HEK293 (cell line): ENCODE measurements around the gene COL4A3.

Experiments used
- CTCF ChIA-PET: fragments of 350-600 bp; formaldehyde crosslinking; extraction: SDS; loops from one replicate; lab custom pipeline; 2021; ENCODE audit warnings: antibody characterized with exemption; lab: Yijun Ruan, JAX
- POLR2A ChIA-PET: fragments of 300-600 bp; formaldehyde crosslinking; extraction: SDS; loops from one replicate; lab custom pipeline; 2020; ENCODE audit warnings: antibody characterized with exemption, inconsistent platforms; lab: Yijun Ruan, JAX
- H3K27ac ChIP-seq: fragments of 200-500 bp; sonication (Bioruptor generic); 2 replicates; pipeline ENCODE4 v1.5.1; 2014; ENCODE audit warnings: low read depth, low read length, control low read depth, inconsistent platforms; ENCODE audit errors: extremely low read depth
- H3K36me3 ChIP-seq, 2 experiments: fragments of 200-500 bp in 1 of 2; sonication (Bioruptor generic) in 1 of 2; 1 replicate in 1 of 2; 2 replicates in 1 of 2; pipeline ENCODE4 v1.5.1; 2014 to 2017; ENCODE audit warnings: inconsistent platforms in 2 of 2, low read length in 2 of 2; ENCODE audit not compliant: control insufficient read depth in 2 of 2, insufficient read depth in 1 of 2
- H3K4me1 ChIP-seq: fragments of 200-500 bp; sonication (Bioruptor generic); 2 replicates; pipeline ENCODE4 v1.5.1; 2014; ENCODE audit warnings: mild to moderate bottlenecking, low read length, inconsistent platforms; ENCODE audit not compliant: control insufficient read depth, insufficient read depth
- H3K4me3 ChIP-seq: 2 replicates; pipeline ENCODE4 v1.5.1; 2011; ENCODE audit warnings: low read depth, mild to moderate bottlenecking, control low read depth, low read length, moderate library complexity
- H3K9me3 ChIP-seq: fragments of 200-500 bp; sonication (Bioruptor generic); 2 replicates; pipeline ENCODE4 v1.5.1; 2014; ENCODE audit warnings: low read depth, low read length, inconsistent platforms; ENCODE audit not compliant: control insufficient read depth, insufficient read depth
- GFI1B ChIP-seq: fragments of 450-650 bp; formaldehyde crosslinking; IDR thresholded peaks from 2 replicates; pipeline ENCODE4 v1.5.1; 2016; ENCODE audit warnings: missing biosample characterization, missing genetic modification characterization
- HOXD13 ChIP-seq: sonication (generic); formaldehyde crosslinking; IDR thresholded peaks from 2 replicates; pipeline ENCODE4 v1.8.0; 2022; ENCODE audit warnings: missing genetic modification reagents, borderline replicate concordance
- KLF17 ChIP-seq: fragments of 450-650 bp; formaldehyde crosslinking; IDR thresholded peaks from 2 replicates; pipeline ENCODE4 v1.5.1; 2016; ENCODE audit warnings: missing biosample characterization, missing genetic modification characterization
- SCRT2 ChIP-seq: fragments of 450-650 bp; formaldehyde crosslinking; IDR thresholded peaks from 2 replicates; pipeline ENCODE4 v1.5.1; 2016; ENCODE audit warnings: missing biosample characterization, missing genetic modification characterization
- ZFP69B ChIP-seq: fragments of 450-650 bp; formaldehyde crosslinking; IDR thresholded peaks from 2 replicates; pipeline ENCODE4 v1.5.1; 2016; ENCODE audit warnings: missing biosample characterization, missing genetic modification characterization
- ZNF155 ChIP-seq: fragments of 450-650 bp; formaldehyde crosslinking; IDR thresholded peaks from 2 replicates; pipeline ENCODE4 v1.5.1; 2016; ENCODE audit warnings: missing biosample characterization, missing genetic modification characterization
- ZNF26 ChIP-seq: fragments of 450-650 bp; formaldehyde crosslinking; IDR thresholded peaks from 2 replicates; pipeline ENCODE4 v1.5.1; 2016; ENCODE audit warnings: missing biosample characterization, missing genetic modification characterization
- ZNF341 ChIP-seq: fragments of 450-650 bp; formaldehyde crosslinking; IDR thresholded peaks from 2 replicates; pipeline ENCODE4; 2016; ENCODE audit warnings: low read depth, missing biosample characterization, missing genetic modification characterization
- ZNF398 ChIP-seq: fragments of 450-650 bp; formaldehyde crosslinking; IDR thresholded peaks from 2 replicates; pipeline ENCODE4 v1.5.1; 2017; ENCODE audit warnings: missing biosample characterization, missing genetic modification characterization
- ZNF513 ChIP-seq: fragments of 450-650 bp; IDR thresholded peaks from 2 replicates; pipeline ENCODE4 v1.5.1; 2018; ENCODE audit warnings: missing biosample characterization, missing genetic modification characterization
- ZNF558 ChIP-seq: fragments of 450-650 bp; formaldehyde crosslinking; IDR thresholded peaks from 2 replicates; pipeline ENCODE4 v1.5.1; 2016; ENCODE audit warnings: missing biosample characterization, missing genetic modification characterization
- ZNF621 ChIP-seq: fragments of 450-650 bp; formaldehyde crosslinking; IDR thresholded peaks from 2 replicates; pipeline ENCODE4 v1.5.1; 2017; ENCODE audit warnings: missing biosample characterization, missing genetic modification characterization
- ZNF623 ChIP-seq: fragments of 450-650 bp; formaldehyde crosslinking; IDR thresholded peaks from 2 replicates; pipeline ENCODE4 v1.5.1; 2016; ENCODE audit warnings: missing biosample characterization, missing genetic modification characterization
- ZNF677 ChIP-seq: fragments of 450-650 bp; IDR thresholded peaks from 2 replicates; pipeline ENCODE4 v1.5.0; 2018; ENCODE audit warnings: missing biosample characterization, mild to moderate bottlenecking, missing genetic modification characterization, moderate library complexity
- ZNF76 ChIP-seq: fragments of 450-650 bp; formaldehyde crosslinking; IDR thresholded peaks from 2 replicates; pipeline ENCODE4; 2016; ENCODE audit warnings: low read depth, missing biosample characterization, missing genetic modification characterization, borderline replicate concordance

Gene COL4A3

DNA sequence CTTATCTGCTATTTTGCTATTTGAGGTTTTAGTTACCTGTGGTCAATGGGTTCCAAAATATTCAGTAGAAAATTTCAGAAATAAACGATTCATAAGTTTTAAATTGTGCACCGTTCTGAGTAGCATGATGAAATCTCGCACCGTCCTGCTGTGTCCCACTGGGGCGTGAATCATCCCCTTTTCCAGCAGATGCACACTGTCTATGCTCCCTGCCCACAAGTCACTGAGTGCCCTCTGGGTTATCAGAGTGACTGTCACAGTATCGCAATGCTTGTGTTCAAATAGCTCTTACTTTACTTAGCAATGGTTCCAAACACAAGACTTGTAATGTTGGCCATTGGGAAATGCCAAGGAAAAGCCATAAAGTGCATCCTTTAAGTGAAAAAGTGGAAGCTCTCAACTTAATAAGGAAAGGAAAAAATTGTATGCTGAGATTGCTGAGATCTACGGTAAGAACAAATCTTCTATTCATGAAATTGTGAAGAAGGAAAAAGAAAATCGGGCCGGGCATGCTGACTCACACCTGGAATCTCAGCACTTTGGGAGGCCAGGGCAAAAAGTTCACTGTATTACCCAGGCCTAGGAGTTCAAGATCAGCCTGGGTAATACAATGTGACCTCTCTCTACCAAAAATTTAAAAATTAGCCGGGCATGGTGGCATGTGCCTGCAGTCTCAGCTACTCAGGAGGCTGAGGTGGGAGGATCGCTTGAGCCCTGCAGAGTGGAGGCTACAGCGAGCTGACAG, 13.3 kb downstream of the COL4A3 start (continued):
- TF ChIP-seq ZNF26 (tag by site-specific recombination) (no peak), ZNF623 (tag by site-specific recombination) (no peak), ZNF341 (no peak), ZNF558 (tag by site-specific recombination) (no peak), ZFP69B (tag by site-specific recombination) (no peak), ZNF677 (tag by site-specific recombination) (no peak)

- CTCF ChIA-PET, result no interaction called here
- POLR2A ChIA-PET, result no interaction called here
- Histone ChIP-seq H3K27ac (no peak overlapping the region), H3K36me3 (no peaks in the 10 kb centered on the region; a peak in 1 of 3 replicates), H3K9me3 (no peaks in the 10 kb centered on the region), H3K4me1 (no peaks in the 10 kb centered on the region), H3K4me3 (no peak overlapping the region)
- no peak for TF ChIP-seq KLF17 (tag by site-specific recombination)
- no peak for TF ChIP-seq ZNF398 (tag by site-specific recombination)
- no peak for TF ChIP-seq ZNF76 (tag by site-specific recombination)
- TF ChIP-seq ZNF155, result no peak
- no peak for TF ChIP-seq ZNF621 (tag by site-specific recombination)
- TF ChIP-seq SCRT2, result peak; percentile 31; the same call in 1 of the 2 replicates
- no peak for TF ChIP-seq HOXD13
- TF ChIP-seq GFI1B, result no peak
These were observed 15.7 kb downstream of the COL4A3 start for GRCh38 chr2:227179988-227180685.

- no peak overlapping the region for H3K4me3 ChIP-seq
- TF ChIP-seq ZNF513 (tag by site-specific recombination) (no peak), SCRT2 (no peak)
- POLR2A ChIA-PET, result no interaction called here
- no peaks in the 10 kb centered on the region; a peak in 1 of 3 replicates for H3K36me3 ChIP-seq
- no peaks in the 10 kb centered on the region for H3K4me1 ChIP-seq
- no peak overlapping the region for H3K27ac ChIP-seq
- H3K9me3 ChIP-seq, result no peaks in the 10 kb centered on the region
- CTCF ChIA-PET, result no interaction called here
These were observed 16.3 kb downstream of the COL4A3 start for GRCh38 chr2:227180770-227181169.
